Measurements from ENCODE around the gene FCSK. TPM values are rescaled to one million over a fixed set of nuclear protein-coding genes. Genes with fewer than 3 reads are reported as not detected.

The FCSK gene
- total and polyA plus RNA-seq, 2 of the 13 experiments (the other 11 are each of a cell fraction or from before 2014, with no cell fraction given) = 9.1 to 19.2 TPM

DNA sequence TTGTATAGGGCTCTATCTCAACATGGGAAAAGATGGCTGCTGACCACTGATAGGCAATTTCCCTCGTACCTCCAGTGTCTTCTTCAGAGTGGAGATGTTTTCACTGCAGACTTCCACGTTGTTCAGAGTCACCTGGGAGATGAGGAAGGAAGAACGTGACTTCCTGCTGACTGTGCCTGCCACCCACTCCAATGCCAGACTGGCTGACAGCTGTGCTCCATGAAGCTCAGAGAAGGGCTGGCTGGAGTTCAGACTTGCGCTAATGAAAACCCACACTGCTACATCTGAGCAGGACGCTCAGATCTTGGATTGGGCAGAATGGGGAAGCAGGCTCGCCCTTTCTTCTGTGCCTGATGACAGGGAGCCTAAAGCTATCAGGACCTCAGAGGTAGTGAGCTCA lies 35.9 kb downstream of the FCSK start (continued):
- TF ChIP-seq, protein P1, sequence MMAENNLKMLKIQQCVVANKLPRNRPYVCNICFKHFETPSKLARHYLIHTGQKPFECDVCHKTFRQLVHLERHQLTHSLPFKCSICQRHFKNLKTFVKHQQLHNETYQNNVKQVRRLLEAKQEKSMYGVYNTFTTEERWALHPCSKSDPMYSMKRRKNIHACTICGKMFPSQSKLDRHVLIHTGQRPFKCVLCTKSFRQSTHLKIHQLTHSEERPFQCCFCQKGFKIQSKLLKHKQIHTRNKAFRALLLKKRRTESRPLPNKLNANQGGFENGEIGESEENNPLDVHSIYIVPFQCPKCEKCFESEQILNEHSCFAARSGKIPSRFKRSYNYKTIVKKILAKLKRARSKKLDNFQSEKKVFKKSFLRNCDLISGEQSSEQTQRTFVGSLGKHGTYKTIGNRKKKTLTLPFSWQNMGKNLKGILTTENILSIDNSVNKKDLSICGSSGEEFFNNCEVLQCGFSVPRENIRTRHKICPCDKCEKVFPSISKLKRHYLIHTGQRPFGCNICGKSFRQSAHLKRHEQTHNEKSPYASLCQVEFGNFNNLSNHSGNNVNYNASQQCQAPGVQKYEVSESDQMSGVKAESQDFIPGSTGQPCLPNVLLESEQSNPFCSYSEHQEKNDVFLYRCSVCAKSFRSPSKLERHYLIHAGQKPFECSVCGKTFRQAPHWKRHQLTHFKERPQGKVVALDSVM (CRISPR knock-in tag; IDR thresholded peaks at IDR 0.05) = no peak
- TF ChIP-seq ELF4 (CRISPR knock-in tag; IDR thresholded peaks at IDR 0.05; ENCODE audit: borderline replicate concordance) (no peak), ZNF589 (CRISPR knock-in tag; conservative IDR thresholded peaks at IDR 0.05) (no peak), ZSCAN12 (CRISPR knock-in tag; IDR thresholded peaks at IDR 0.05) (no peak), ZNF24 (IDR thresholded peaks at IDR 0.05) (no peak), ATM (IDR thresholded peaks at IDR 0.05; ENCODE audit: borderline replicate concordance) (no peak), ZNF768 (CRISPR knock-in tag; IDR thresholded peaks at IDR 0.05) (no peak), ZNF558 (CRISPR knock-in tag; IDR thresholded peaks at IDR 0.05; ENCODE audit: borderline replicate concordance) (no peak), PRMT3 (CRISPR knock-in tag; IDR thresholded peaks at IDR 0.05; ENCODE audit: borderline replicate concordance, low read depth) (no peak)
- TF ChIP-seq, protein P2, sequence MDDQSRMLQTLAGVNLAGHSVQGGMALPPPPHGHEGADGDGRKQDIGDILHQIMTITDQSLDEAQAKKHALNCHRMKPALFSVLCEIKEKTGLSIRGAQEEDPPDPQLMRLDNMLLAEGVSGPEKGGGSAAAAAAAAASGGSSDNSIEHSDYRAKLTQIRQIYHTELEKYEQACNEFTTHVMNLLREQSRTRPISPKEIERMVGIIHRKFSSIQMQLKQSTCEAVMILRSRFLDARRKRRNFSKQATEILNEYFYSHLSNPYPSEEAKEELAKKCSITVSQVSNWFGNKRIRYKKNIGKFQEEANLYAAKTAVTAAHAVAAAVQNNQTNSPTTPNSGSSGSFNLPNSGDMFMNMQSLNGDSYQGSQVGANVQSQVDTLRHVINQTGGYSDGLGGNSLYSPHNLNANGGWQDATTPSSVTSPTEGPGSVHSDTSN (CRISPR knock-in tag; IDR thresholded peaks at IDR 0.05; ENCODE audit: borderline replicate concordance) = no peak

DNA sequence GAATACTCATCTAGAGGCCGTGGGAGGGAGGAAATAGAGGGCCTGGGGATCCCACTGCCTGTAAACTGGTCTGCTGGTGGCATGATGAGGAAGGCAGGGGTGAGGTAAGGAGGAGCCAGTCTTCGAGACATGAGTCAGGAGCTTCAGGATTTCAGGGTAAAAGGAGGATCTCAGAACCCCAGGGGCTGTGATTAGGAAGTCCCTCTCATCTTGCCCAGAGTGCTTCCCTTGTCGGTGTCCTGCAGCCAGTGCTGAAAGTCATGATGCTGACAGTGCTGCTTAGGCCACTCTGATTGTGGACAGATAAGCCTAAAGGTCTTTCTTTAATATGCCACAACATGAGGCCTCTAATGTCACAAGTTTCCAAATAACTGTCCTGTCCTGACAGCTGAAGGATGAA lies 39.4 kb downstream of the FCSK start:
- FAIRE-seq = no peak
- no peaks in the 10 kb centered on the region for H3K27me3 ChIP-seq (ENCODE audit: control insufficient read depth in 1 of 2, insufficient read depth in 2 of 2, low read length in 2 of 2)
- no peak for DNase-seq (ENCODE audit: low spot score)
- H3K4me2 ChIP-seq (ENCODE audit: low read depth, low read length) = no peak overlapping the region
- no peak overlapping the region for H3K27ac ChIP-seq (ENCODE audit: extremely low read length, insufficient read depth, low read length)
- in situ Hi-C loops (cut with HindIII; ENCODE audit: extremely low pct_ligation_motif_present, low pct_unique_long_range_greater_than_20kb) (no loop called here), intact Hi-C loops (cut with micrococcal nuclease; ENCODE audit: unreplicated experiment) (no loop called here)
- H3K79me2 ChIP-seq (ENCODE audit: insufficient read depth, low read length) = no peaks in the 10 kb centered on the region
- H3K9me3 ChIP-seq (ENCODE audit: low read length) = no peaks in the 10 kb centered on the region
- POLR2A ChIA-PET = no interaction called here
- no TSS peak for BruUV-seq (replicated peaks)
- ATAC-seq = no peak
- CTCF ChIA-PET (ENCODE audit: low intra/inter-chr PET ratio, low total read pairs) = no interaction called here
- H3K4me1 ChIP-seq (ENCODE audit: insufficient read depth, low read length) = no peaks in the 10 kb centered on the region
- no peak overlapping the region for H3K9ac ChIP-seq (ENCODE audit: insufficient read depth, low read depth, low read length)
- no peaks in the 10 kb centered on the region for H4K20me1 ChIP-seq (ENCODE audit: insufficient read depth, low read length)
- no peak overlapping the region for H3K4me3 ChIP-seq (replicated peaks in 1 of 3; ENCODE audit: insufficient read depth in 1 of 3, low read depth in 2 of 3, low read length in 3 of 3)
- peaks cover 24 to 69% of the 10 kb centered on the region in 2 experiments for H3K36me3 ChIP-seq (replicated peaks in 1 of 2; ENCODE audit: control insufficient read depth in 1 of 2, insufficient read depth in 2 of 2, low read length in 2 of 2)
- 93% methylated on average over 3 of the region's 3 CpGs for WGBS (ENCODE audit: low lambda C conversion rate)
- no peak overlapping the region for H2AFZ ChIP-seq (ENCODE audit: low read length)
- TF ChIP-seq SOX13 (IDR thresholded peaks at IDR 0.05) (no peak), SOX13 (CRISPR knock-in tag; conservative IDR thresholded peaks at IDR 0.05 in 1 of 2, IDR thresholded peaks at IDR 0.05 in 1 of 2) (no peak), FOSL1 (CRISPR knock-in tag; IDR thresholded peaks at IDR 0.05; ENCODE audit: borderline replicate concordance) (no peak), ZNF761 (CRISPR knock-in tag; conservative IDR thresholded peaks at IDR 0.05) (no peak), TOPORS (CRISPR knock-in tag; IDR thresholded peaks at IDR 0.05) (no peak), ZNF350 (CRISPR knock-in tag; IDR thresholded peaks at IDR 0.05; ENCODE audit: borderline replicate concordance, low read depth) (no peak), ZBTB21 (CRISPR knock-in tag; IDR thresholded peaks at IDR 0.05) (no peak), HIVEP1 (CRISPR knock-in tag; IDR thresholded peaks at IDR 0.05) (no peak), FOXK2 (IDR thresholded peaks at IDR 0.05) (no peak)
- TF ChIP-seq, protein P3, sequence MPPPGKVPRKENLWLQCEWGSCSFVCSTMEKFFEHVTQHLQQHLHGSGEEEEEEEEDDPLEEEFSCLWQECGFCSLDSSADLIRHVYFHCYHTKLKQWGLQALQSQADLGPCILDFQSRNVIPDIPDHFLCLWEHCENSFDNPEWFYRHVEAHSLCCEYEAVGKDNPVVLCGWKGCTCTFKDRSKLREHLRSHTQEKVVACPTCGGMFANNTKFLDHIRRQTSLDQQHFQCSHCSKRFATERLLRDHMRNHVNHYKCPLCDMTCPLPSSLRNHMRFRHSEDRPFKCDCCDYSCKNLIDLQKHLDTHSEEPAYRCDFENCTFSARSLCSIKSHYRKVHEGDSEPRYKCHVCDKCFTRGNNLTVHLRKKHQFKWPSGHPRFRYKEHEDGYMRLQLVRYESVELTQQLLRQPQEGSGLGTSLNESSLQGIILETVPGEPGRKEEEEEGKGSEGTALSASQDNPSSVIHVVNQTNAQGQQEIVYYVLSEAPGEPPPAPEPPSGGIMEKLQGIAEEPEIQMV (CRISPR knock-in tag; IDR thresholded peaks at IDR 0.05; ENCODE audit: low read depth) = no peak

All from HepG2 (cell line).